Neural progenitor cell (in vitro differentiated cells): ENCODE measurements around the gene IDH3B.

Experiments used
- EZH2 ChIP-seq: fragments of 200-600 bp; sonication (generic); IDR thresholded peaks from 2 replicates; pipeline ENCODE4 v1.6.1; 2017; ENCODE audit warnings: antibody characterized with exemption, mild to moderate bottlenecking, moderate library complexity
- EZH2phosphoT487 ChIP-seq: fragments of 200-600 bp; sonication (generic); IDR thresholded peaks from 2 replicates; pipeline ENCODE4 v1.6.1; 2017; ENCODE audit warnings: antibody characterized with exemption
- TF ChIP-seq, protein P1 (sequence below): fragments of 200-600 bp; sonication (generic); IDR thresholded peaks from 2 replicates; pipeline ENCODE4 v1.5.1; 2017; ENCODE audit warnings: antibody characterized with exemption, mild to moderate bottlenecking

DNA sequence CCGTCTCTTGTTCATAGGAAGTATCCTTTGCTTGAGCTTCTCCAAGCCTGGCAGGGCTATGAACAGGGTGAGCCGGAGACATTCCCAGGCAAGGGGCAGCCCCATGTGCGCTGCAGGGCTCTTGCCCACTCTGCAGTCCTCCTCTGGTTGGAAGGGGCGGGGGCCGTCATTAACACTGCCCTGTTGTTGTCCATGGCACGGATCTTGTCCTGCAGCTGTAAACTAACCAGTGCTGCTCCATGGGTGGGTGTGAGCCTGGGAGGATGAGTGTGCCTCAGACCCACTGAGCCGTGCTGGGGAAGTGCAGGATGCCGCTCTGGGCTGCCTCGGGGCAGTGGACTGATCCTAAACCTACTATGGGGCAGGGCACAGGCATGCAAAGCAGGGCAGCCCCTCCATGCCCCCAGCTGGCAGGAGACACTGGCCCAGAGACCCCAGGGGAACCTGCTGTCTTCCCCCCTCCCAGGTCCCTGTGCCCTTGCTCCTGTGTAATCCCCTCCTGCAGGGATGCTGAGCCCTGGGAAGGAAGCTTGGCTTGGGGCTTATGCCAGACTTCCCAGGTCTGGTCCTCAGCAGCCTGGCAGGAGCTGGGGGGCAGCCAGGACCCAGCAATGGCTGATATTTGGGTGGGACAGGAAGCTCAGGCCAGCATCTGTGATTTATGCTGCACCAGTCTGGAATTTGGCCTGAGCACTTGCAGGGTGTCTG is 37.1 kb upstream of the IDH3B start:
- TF ChIP-seq EZH2phosphoT487 (no peak), EZH2 (no peak)
- TF ChIP-seq, protein P1, sequence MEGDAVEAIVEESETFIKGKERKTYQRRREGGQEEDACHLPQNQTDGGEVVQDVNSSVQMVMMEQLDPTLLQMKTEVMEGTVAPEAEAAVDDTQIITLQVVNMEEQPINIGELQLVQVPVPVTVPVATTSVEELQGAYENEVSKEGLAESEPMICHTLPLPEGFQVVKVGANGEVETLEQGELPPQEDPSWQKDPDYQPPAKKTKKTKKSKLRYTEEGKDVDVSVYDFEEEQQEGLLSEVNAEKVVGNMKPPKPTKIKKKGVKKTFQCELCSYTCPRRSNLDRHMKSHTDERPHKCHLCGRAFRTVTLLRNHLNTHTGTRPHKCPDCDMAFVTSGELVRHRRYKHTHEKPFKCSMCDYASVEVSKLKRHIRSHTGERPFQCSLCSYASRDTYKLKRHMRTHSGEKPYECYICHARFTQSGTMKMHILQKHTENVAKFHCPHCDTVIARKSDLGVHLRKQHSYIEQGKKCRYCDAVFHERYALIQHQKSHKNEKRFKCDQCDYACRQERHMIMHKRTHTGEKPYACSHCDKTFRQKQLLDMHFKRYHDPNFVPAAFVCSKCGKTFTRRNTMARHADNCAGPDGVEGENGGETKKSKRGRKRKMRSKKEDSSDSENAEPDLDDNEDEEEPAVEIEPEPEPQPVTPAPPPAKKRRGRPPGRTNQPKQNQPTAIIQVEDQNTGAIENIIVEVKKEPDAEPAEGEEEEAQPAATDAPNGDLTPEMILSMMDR = no peak
